B cell (primary cell): Measurements from ENCODE around the gene ERN1.

Experiments used
- CTCF ChIP-seq: fragments of 200-600 bp; IDR thresholded peaks from one replicate; pipeline ENCODE4 v1.8.0; 2022; ENCODE audit warnings: antibody characterized with exemption, mild to moderate bottlenecking
- EZH2 ChIP-seq: IDR thresholded peaks from 2 replicates; pipeline ENCODE4 v1.6.1; 2012; ENCODE audit warnings: borderline replicate concordance, low read depth, mild to moderate bottlenecking, moderate library complexity, low read length; ENCODE audit not compliant: insufficient read depth, poor library complexity, severe bottlenecking

DNA sequence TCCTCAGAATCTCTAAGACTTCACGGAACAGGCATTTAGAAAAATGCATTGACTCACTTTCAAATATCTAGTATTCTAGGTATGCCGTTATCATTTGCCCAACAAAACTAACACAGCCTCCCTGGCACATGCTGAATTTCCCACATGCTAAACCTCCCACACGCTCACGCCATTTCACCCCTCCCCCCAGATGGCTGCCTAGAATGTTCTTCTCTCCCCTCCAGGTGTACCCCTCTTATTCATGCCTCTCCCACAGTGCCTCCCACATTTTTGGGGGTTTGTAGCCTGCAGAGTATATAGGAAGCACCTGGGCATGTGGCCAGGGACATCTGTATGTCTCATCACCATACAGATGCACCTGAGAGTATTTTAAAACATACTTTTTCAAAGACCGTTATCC is 71.3 kb downstream of the ERN1 start:
- TF ChIP-seq EZH2 (no peak), CTCF (no peak)
